Neural cell (in vitro differentiated cells): ENCODE data around the gene FAM187B.

ENCODE experiments used
- EP300 ChIP-seq: fragments of 450-650 bp; conservative IDR thresholded peaks from 2 replicates; pipeline ENCODE4 v1.6.1; 2014; ENCODE audit warnings: antibody characterized with exemption, mild to moderate bottlenecking, moderate library complexity; ENCODE audit not compliant: poor library complexity, severe bottlenecking
- EZH2 ChIP-seq: fragments of 200-600, 300-800 bp; shearing (Covaris generic), sonication (generic); IDR thresholded peaks from 2 replicates; pipeline ENCODE4 v1.6.1; 2014; ENCODE audit warnings: antibody characterized with exemption, low read length, borderline replicate concordance, mild to moderate bottlenecking; ENCODE audit not compliant: insufficient read depth, poor library complexity, severe bottlenecking
- POLR2AphosphoS5 ChIP-seq: IDR thresholded peaks from 2 replicates; pipeline ENCODE4 v1.6.1; 2012
- TAF1 ChIP-seq: IDR thresholded peaks from 2 replicates; pipeline ENCODE4 v1.6.1; 2012; ENCODE audit warnings: low read depth
- TF ChIP-seq, protein P1 (sequence below): fragments of 450-650 bp; IDR thresholded peaks from 2 replicates; pipeline ENCODE4 v1.5.1; 2014; ENCODE audit warnings: antibody characterized with exemption, mild to moderate bottlenecking, moderate library complexity; ENCODE audit not compliant: poor library complexity, severe bottlenecking

- TF ChIP-seq, protein P1, sequence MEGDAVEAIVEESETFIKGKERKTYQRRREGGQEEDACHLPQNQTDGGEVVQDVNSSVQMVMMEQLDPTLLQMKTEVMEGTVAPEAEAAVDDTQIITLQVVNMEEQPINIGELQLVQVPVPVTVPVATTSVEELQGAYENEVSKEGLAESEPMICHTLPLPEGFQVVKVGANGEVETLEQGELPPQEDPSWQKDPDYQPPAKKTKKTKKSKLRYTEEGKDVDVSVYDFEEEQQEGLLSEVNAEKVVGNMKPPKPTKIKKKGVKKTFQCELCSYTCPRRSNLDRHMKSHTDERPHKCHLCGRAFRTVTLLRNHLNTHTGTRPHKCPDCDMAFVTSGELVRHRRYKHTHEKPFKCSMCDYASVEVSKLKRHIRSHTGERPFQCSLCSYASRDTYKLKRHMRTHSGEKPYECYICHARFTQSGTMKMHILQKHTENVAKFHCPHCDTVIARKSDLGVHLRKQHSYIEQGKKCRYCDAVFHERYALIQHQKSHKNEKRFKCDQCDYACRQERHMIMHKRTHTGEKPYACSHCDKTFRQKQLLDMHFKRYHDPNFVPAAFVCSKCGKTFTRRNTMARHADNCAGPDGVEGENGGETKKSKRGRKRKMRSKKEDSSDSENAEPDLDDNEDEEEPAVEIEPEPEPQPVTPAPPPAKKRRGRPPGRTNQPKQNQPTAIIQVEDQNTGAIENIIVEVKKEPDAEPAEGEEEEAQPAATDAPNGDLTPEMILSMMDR: no peak
- TF ChIP-seq TAF1 (no peak), POLR2AphosphoS5 (no peak), EZH2 (no peak), EP300 (no peak)
Observed at GRCh38 chr19:35231956-35232645, 3.6 kb upstream of the FAM187B start.
